NCI-H1417 treated with DMSO at 0.1 percent for 48 hours (cell line): ENCODE results near the gene S1PR4.

ENCODE experiments used
- DNase-seq: peaks from one replicate; lab custom pipeline; 2025; lab: John Stamatoyannopoulos, UW

Gene S1PR4, protein sequence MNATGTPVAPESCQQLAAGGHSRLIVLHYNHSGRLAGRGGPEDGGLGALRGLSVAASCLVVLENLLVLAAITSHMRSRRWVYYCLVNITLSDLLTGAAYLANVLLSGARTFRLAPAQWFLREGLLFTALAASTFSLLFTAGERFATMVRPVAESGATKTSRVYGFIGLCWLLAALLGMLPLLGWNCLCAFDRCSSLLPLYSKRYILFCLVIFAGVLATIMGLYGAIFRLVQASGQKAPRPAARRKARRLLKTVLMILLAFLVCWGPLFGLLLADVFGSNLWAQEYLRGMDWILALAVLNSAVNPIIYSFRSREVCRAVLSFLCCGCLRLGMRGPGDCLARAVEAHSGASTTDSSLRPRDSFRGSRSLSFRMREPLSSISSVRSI

GRCh38 chr19:3178377-3178972, at the start of gene S1PR4:
Gene S1PR4, plus strand, starts transcription at chr19:3178769. Its CDS starts 24 bp downstream, at chr19:3178793.
- DNase-seq, result no peak

DNA sequence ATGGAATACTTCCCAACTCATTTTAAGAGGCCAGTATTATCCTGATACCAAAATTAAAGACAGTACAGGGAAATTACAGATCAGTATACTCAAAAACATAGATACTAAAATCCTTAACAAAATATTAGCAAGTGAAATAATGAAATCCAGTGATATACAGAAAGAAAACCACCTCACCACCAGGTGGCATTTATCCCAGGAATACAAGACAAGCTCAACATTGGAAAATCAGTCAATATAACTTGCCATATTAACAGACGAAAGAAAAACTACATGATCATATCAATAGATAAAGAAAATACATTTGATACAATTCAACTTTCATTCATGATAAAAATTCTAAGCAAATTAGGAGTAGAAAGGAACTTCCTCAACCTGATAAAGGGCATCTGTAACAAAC, 49.5 kb upstream of the S1PR4 start:
- DNase-seq, result no peak

DNA sequence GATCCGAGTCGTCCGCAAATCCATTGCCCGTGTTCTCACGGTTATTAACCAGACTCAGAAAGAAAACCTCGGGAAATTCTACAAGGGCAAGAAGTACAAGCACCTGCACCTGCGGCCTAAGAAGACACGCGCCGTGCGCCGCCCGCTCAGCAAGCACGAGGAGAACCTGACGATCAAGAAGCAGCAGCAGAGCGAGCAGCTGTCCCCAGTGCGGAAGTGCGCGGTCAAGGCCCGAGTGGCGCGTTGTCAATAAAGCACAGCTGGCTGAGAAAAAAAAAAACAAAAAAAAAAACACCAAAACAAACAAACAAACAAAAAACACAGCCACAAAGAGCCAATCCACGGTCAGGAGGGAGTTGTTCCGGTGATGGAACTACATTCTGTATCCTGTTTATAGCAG, 47.4 kb upstream of the S1PR4 start:
- no peak for DNase-seq

GRCh38 chr19:3132971-3133792, 45.4 kb upstream of the S1PR4 start:
- peak; percentile 82 for DNase-seq

DNA sequence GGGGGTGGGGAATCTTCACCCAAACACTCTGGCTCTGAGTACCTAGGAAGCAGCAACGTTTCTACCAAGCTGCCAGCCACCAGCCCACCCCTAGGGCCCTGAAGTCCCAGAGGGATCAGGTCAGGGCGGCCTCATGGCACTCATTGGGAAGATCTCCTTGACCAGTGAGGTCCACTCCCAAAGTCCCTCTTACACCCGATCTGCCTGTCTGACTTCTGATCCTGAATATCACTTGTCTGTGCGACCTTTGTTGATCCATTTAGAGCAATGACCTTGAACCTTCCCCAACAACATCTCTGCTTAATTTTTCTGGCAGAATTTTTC, 44.8 kb upstream of the S1PR4 start:
- DNase-seq, result no peak

- DNase-seq, result no peak
Observed at GRCh38 chr19:3135961-3136683, 42.4 kb upstream of the S1PR4 start, which contains the start of gene GNA15. Gene GNA15, plus strand, starts transcription at chr19:3136033. Its CDS starts 418 bp downstream, at chr19:3136451.

DNA sequence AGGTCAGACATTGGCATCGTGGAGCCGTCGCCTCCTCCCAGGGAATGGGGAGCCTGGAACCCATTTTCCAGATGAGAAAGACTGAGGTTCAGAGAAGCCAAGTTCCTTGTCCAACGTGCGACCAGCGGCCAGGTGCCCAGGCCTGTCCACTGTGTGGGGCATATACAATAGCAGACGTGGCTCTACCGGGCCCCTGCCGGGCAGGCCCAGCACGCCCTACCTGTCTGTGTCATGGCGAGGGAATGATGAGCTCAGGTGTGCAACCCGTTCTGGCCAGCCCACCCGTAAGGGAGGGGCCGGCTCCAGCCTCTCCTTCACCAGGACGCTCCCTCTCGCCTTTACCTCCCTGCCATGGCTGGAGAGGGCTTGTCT, 41.9 kb upstream of the S1PR4 start:
- no peak for DNase-seq

DNA sequence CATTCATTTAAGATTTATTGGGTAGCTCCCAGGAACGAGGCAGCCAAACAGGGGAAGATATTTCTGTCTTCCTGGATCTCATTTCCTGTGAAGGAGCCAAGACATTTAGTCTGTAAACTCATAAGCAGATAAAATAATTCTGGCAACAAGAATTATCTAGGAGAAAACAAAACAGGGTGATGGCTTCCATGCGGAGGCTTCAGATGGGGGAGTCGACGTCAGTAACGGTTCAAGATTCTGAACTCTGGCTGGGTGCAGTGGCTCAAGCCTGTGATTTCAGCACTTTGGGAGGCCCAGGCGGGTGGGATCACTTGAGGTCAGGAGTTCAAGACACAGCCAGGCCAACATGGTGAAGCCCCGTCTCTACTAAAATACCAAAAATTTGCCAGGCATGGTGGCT, 41.5 kb upstream of the S1PR4 start:
- DNase-seq, result no peak

DNA sequence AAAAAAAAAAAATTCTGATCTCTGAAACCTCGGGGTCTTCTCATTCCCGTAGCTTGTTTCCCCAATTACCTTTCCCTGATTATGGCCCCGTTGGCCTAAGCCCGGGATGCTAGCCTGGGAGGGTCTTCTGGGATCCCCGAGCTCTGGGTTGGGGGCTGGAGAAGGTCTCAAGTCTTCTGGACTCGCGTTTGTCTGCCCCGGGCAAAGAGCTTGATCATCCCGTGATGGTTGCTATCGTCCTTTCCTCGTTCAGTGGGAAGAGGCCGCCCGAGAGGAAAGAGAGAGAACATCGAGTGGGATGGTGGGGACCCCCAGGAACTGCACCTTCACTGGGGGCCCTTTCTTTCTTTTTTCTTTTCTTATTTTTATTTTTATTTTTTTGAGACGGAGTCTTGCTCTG, 40.3 kb upstream of the S1PR4 start:
- no peak for DNase-seq

DNA sequence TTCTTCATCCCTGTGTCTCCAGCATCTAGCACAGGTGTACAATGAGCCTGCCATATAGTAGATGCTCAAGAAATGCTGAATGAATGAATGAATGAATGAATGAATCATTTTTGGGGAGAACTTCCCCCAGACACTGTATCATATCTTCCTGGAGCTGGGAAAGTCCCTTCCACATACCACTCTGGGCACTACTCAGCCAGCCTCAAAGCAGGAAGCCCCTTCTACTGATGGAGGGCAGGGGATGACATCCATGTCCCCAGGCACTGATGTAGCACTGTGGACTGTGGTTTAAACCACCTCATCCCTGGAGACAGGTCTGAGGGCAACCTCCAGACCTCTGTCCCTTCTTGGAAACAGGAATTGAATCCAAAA, 37.9 kb upstream of the S1PR4 start:
- no peak for DNase-seq

- DNase-seq, result no peak
Observed at GRCh38 chr19:3142292-3142670, 36.3 kb upstream of the S1PR4 start.

DNA sequence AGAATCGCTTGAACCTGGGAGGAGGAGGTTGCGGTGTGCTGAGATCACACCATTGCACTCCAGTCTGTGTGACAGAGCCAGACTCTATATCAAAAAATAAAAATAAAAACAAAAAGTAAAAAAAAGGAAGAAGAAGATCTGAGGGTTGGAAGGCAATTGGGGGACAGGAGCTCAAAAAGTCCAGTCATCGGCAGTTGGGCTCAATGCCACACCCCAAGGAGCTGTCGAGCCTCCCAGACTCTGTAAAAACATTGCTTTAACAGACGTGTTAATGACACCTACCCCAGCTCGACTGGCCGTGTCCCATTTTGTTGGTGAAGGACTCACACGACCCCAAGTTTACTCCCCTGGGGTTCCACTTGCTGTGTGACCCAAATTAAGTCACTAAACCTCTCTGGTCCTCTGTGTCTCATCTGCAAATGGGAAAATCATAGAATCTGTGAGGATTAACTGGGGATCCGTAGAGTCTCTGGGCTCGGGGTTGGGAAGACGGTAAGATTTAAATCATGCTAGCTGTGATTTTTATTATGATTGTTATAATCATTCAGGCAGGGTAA, 35.7 kb upstream of the S1PR4 start:
- DNase-seq, result no peak

DNA sequence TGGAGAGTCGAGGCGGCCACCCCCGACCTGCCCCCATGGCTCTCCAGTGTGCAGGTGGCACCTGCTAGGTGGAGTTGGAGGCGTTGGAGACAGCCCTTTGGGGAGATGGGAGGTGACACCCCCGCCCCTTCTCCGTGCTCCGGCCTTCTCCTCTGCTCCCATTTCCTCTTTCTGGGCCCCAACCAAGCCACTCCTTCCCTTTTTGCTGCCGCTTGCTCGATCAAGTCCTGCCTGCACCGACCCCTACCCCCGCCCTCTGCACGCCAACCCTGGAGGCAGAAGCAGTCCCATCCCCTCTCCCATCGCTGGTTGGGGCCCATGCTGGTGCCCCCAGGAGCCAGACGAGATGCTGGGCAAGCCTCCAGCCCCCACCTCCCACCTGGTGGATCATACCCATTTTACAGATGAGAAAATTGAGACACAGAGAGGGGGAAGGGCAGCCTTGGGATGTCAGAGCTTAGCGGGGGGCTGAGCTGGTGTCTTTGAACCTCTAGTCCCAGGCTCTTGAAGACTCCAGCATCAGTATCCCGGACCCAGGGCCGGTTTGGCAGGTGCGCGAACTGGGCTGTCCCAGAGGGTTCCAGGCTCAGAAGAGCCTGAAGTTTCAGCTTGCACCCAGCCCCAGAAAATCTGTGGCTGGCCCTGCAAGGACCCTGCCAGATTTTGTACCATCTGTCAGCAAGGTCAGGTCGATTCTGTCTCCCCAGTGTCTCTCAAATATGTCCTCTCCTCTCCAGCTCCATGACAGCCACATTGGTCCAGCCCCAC, 32.5 kb upstream of the S1PR4 start:
- no peak for DNase-seq

DNA sequence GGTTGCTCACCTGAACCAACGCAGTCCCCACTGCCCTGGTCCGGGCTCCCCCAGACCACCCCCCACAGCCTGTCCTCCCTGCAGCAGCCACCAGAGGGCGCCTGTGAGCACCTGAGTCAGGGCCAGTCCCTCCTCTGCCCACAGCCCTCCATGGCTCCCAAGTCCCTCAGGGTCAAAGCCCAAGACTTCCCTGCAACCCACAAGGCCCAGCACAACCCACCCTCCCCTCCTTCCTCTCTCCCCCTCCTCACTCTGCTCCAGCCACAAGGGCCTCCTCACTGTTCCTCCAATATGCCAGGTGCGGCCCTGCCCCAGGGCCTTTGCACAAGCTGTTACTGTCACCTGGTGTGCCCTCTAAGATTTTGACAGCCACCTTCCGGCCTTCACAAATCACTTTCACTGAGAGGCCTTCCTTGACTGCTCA, 31.9 kb upstream of the S1PR4 start:
- no peak for DNase-seq

DNA sequence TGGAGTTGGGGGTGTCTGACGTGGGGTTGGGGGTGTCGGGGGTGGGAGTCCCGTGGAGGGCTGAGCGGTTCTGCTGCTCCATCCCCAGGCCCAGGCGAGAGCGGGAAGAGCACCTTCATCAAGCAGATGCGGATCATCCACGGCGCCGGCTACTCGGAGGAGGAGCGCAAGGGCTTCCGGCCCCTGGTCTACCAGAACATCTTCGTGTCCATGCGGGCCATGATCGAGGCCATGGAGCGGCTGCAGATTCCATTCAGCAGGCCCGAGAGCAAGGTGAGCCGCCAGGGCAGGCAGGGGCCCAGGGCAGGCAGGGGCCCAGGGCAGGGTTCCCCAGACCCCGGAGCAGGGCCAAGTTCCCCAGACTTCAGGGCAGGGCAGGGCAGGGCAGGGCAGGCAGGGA, 30.1 kb upstream of the S1PR4 start:
- DNase-seq, result no peak

GRCh38 chr19:3149089-3149488, 29.5 kb upstream of the S1PR4 start:
- DNase-seq, result no peak

DNA sequence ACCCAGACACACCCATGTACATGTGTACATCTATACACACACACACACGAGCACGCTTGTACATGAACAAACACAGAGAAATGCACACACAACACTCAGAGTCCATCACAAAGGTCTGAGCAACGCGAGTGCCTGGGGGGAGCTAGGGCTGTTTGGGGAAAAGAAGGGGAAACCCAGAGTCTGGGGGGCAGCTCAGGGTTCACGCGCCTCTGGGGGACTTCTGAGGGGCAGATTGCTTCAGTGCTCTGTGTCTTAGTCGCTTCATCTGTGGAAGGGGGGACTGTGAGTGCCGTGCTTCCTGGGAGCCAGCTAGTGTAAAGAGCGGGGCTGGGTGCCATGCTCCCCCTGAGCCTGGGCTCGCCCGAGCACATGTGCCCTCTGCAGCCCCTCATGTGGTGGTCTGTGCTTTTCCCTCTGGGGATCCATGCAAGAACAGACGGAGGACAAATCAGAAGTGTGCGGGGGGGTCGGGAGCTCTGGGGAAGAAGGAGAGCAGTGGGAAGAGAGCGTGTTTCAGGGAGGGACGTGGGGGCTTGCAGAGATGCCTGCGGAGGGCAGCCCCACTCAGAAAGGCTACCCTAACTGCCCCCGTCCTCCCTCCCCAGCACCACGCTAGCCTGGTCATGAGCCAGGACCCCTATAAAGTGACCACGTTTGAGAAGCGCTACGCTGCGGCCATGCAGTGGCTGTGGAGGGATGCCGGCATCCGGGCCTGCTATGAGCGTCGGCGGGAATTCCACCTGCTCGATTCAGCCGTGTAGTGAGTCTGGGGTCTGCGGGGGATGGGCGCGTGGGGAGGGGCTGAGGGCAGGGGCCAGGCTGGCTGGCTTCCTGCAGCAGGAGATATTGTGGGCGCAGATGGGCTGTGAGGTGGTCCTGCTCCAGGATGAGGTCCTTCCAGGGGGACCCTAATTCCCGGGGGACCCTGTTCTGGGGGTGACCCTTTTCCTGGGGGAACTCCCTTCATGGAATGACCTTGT, 28.8 kb upstream of the S1PR4 start:
- DNase-seq, result no peak

DNA sequence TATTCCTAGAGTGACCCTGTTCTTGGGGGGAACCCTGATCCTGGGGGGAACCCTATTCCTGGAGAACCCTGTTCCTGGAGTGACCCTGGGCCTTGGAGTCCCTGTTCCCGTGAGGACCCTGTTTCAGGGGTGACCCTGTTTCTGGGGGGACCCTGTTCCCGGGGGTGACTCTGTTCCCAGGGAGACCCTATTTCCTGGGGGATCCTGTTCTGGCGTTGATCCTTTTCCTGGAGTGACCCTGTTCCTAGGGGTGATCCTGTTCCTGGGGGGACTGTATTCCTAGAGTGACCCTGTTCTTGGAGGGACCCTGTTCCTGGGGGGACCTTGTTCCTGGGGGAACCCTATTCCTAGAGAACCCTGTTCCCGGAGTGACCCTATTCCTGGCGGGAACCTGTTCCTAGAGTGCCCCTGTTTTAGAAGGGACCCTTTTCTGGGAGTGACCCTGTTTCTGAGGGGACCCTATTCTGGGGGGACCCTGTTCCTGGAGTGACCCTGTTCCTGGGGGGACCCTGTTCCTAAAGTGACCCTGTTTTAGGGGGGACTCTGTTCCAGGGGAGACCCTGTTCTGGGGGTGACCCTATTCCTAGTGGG, 27.7 kb upstream of the S1PR4 start:
- DNase-seq, result no peak

- no peak for DNase-seq
Observed at GRCh38 chr19:3151563-3152418, 26.8 kb upstream of the S1PR4 start.
